Common myeloid progenitor, CD34-positive (primary cell): Measurements from ENCODE around the gene SHKBP1.

Experiments
- CTCF ChIA-PET: fragments of 350-600 bp; sonication (Branson Sonifier 250); formaldehyde crosslinking; loops from one replicate; lab custom pipeline; 2021; ENCODE audit warnings: antibody characterized with exemption; lab: Charles Lee
- POLR2A ChIA-PET: fragments of 350-600 bp; sonication (Branson Sonifier 250); formaldehyde crosslinking; loops from one replicate; lab custom pipeline; 2021; ENCODE audit warnings: antibody characterized with exemption; lab: Charles Lee
- DNase-seq, 3 donors: peaks; one replicate each; pipeline versions ENCODE4 v3.0.0 to v3.0.0-alpha.2; 2013
- H3K27ac ChIP-seq, 2 experiments: 1 replicate in 1 of 2; 2 replicates in 1 of 2; pipeline ENCODE4 v1.7.0; 2013; ENCODE audit warnings: inconsistent platforms in 2 of 2, low read length in 2 of 2, mild to moderate bottlenecking in 2 of 2, low read depth in 1 of 2, moderate library complexity in 1 of 2; ENCODE audit not compliant: severe bottlenecking in 2 of 2, insufficient read depth in 1 of 2, poor library complexity in 1 of 2
- H3K27me3 ChIP-seq, 5 experiments: replicated peaks in 2 of 5; 1 replicate in 3 of 5; 2 replicates in 2 of 5; pipeline versions ENCODE4 v1.6.1 to v1.7.0; 2013; ENCODE audit warnings: low read length in 4 of 5, mild to moderate bottlenecking in 2 of 5, moderate library complexity in 2 of 5, inconsistent platforms in 1 of 5; ENCODE audit not compliant: insufficient read depth in 5 of 5, control insufficient read depth in 4 of 5
- H3K36me3 ChIP-seq, 4 experiments: 1 replicate in 2 of 4; 2 replicates in 2 of 4; pipeline versions ENCODE4 v1.6.1 to v1.7.0; 2013; ENCODE audit warnings: low read length in 3 of 4, control low read depth in 1 of 4, mild to moderate bottlenecking in 1 of 4; ENCODE audit not compliant: control insufficient read depth in 4 of 4, insufficient read depth in 4 of 4
- H3K4me1 ChIP-seq, 4 experiments: 1 replicate in 3 of 4; 2 replicates in 1 of 4; pipeline versions ENCODE4 v1.6.1 to v1.7.1; 2013; ENCODE audit warnings: low read length in 3 of 4, mild to moderate bottlenecking in 3 of 4, control low read depth in 1 of 4, inconsistent platforms in 1 of 4, moderate library complexity in 1 of 4; ENCODE audit not compliant: control insufficient read depth in 4 of 4, insufficient read depth in 4 of 4; ENCODE audit errors: control extremely low read depth in 1 of 4
- H3K4me3 ChIP-seq, 7 experiments: 1 replicate in 4 of 7; 2 replicates in 3 of 7; pipeline versions ENCODE4 v1.5.1 to v1.7.0; 2013; ENCODE audit warnings: mild to moderate bottlenecking in 7 of 7, low read length in 6 of 7, moderate library complexity in 6 of 7, inconsistent platforms in 2 of 7, low read depth in 2 of 7, control low read depth in 1 of 7; ENCODE audit not compliant: insufficient read depth in 4 of 7, control insufficient read depth in 1 of 7; ENCODE audit errors: extremely low read depth in 1 of 7
- H3K9me3 ChIP-seq, 5 experiments: 1 replicate in 4 of 5; 2 replicates in 1 of 5; pipeline versions ENCODE4 v1.6.1 to v1.7.1; 2013; ENCODE audit warnings: low read length in 4 of 5, mild to moderate bottlenecking in 2 of 5, inconsistent platforms in 1 of 5, low read depth in 1 of 5, moderate library complexity in 1 of 5; ENCODE audit not compliant: control insufficient read depth in 4 of 5, insufficient read depth in 2 of 5; ENCODE audit errors: control extremely low read depth in 1 of 5
- WGBS: methylation state at CpG from one replicate; pipeline ENCODE4 v1.1.5; 2013; ENCODE audit not compliant: insufficient coverage; 5-methylcytosine and 5-hydroxymethylcytosine counted together

SHKBP1 gene

DNA sequence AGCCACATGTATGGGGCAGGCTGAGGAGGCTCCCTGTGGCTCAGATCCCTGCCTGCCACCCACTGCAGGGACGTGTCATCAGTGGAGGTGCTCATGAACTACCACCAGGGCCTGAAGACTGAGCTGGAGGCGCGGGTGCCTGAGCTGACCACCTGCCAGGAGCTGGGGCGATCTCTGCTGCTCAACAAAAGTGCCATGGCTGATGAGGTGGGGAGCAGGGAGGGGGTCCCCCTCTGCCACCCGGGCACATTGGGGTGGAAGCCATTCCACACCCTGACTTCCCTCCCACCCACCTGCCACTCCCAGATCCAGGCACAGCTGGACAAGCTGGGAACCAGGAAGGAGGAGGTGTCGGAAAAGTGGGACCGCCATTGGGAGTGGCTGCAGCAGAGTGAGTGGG, 11.3 kb upstream of the SHKBP1 start:
- Histone ChIP-seq H3K9me3 (no peaks in the 10 kb centered on the region), H3K27me3 (peaks cover 0 to 48% (median 12%) of the 10 kb centered on the region in 5 experiments), H3K4me1 (peaks cover 0 to 15% (median 11%) of the 10 kb centered on the region in 4 experiments), H3K4me3 (no peak overlapping the region), H3K36me3 (no peaks in the 10 kb centered on the region), H3K27ac (no peak overlapping the region)
- WGBS = 93% methylated on average over 5 of the region's 7 CpGs
- POLR2A ChIA-PET = no interaction called here
- no peak for DNase-seq
- CTCF ChIA-PET = no interaction called here

- H3K4me1 ChIP-seq = peaks cover 0 to 15% (median 12%) of the 10 kb centered on the region in 4 experiments
- no peak overlapping the region for H3K27ac ChIP-seq
- H3K36me3 ChIP-seq = no peaks in the 10 kb centered on the region
- no peak overlapping the region for H3K4me3 ChIP-seq
- 97% methylated on average over 8 of the region's 14 CpGs for WGBS
- no peaks in the 10 kb centered on the region for H3K9me3 ChIP-seq
- DNase-seq = no peak
- POLR2A ChIA-PET = no interaction called here
- H3K27me3 ChIP-seq = peaks cover 0 to 48% (median 12%) of the 10 kb centered on the region in 5 experiments
- CTCF ChIA-PET = no interaction called here
These were observed 10.7 kb upstream of the SHKBP1 start for GRCh38 chr19:40565910-40566495.

GRCh38 chr19:40567040-40567749, 9.5 kb upstream of the SHKBP1 start:
- Histone ChIP-seq H3K4me1 (peaks cover 0 to 12% (median 8%) of the 10 kb centered on the region in 4 experiments), H3K27me3 (peaks cover 0 to 48% (median 12%) of the 10 kb centered on the region in 5 experiments), H3K4me3 (peak overlapping the region in 3 of 7 experiments; percentile 19 to 40 (median 38)), H3K9me3 (no peaks in the 10 kb centered on the region), H3K36me3 (no peaks in the 10 kb centered on the region), H3K27ac (no peak overlapping the region)
- ChIA-PET CTCF (interaction anchor here (1.0 kb wide), 1 partner anchor 32 kb away, joined by 3 read pairs; no protein-coding TSS in a partner anchor), POLR2A (no interaction called here)
- DNase-seq = no peak
- 17% methylated on average over 16 of the region's 20 CpGs for WGBS

GRCh38 chr19:40567750-40568494, 8.8 kb upstream of the SHKBP1 start:
- DNase-seq = no peak
- Histone ChIP-seq H3K4me3 (peak overlapping the region in 3 of 7 experiments; percentile 19 to 40 (median 38)), H3K27ac (no peak overlapping the region), H3K4me1 (peaks cover 0 to 12% (median 8%) of the 10 kb centered on the region in 4 experiments), H3K9me3 (no peaks in the 10 kb centered on the region), H3K27me3 (peaks cover 0 to 48% (median 12%) of the 10 kb centered on the region in 5 experiments), H3K36me3 (no peaks in the 10 kb centered on the region)
- 10% methylated on average over 65 of the region's 70 CpGs for WGBS
- POLR2A ChIA-PET = no interaction called here
- CTCF ChIA-PET = interaction anchor here (1.0 to 1.2 kb wide), 2 partner anchors 17 to 33 kb away, joined by 3 read pairs; no protein-coding TSS in a partner anchor

DNA sequence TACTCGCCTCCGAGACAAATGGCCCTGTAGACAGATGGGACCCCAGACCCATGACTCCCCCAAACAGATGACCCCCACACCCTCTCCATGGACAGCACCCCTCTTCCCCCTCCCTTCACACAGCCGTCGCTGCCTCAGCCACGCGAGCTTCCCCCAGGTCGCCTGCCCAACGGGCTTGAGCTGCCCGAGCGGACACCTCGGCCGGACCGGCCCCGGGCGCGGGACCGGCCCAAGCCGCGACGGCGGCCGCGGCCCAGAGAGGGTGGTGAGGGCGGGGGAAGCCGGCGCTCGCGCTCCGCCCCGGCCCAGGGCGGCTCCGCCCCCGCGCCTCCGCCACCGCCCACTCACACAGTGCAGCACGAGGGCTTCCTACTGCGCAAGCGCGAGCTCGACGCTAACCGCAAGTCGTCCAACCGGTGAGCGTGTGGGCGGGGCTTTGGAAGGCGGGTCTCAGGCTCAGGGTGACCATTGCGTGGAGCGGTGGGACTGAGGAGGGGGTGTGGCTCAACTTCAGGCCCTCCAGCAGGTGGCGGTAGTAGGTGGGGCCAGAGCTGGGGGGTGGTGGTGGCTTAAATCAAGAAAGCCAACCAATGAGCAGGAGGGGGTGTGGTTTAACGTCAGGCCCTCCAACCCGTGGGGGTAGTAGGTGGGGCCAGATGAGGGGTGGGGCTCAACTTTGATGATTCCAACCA, 6.2 kb upstream of the SHKBP1 start:
- Histone ChIP-seq H3K36me3 (no peaks in the 10 kb centered on the region), H3K27me3 (peaks cover 0 to 42% (median 12%) of the 10 kb centered on the region in 5 experiments), H3K4me1 (peaks cover 0 to 12% (median 8%) of the 10 kb centered on the region in 4 experiments), H3K4me3 (peak overlapping the region in 6 of 7 experiments; percentile 10 to 73 (median 52)), H3K27ac (no peak overlapping the region), H3K9me3 (no peaks in the 10 kb centered on the region)
- WGBS = under 1% methylated on average over 30 of the region's 53 CpGs
- CTCF ChIA-PET = interaction anchor here (1.0 to 1.9 kb wide), 12 partner anchors 8 to 207 kb away, joined by 3 to 11 read pairs (median 4); partner anchors contain the start of genes LTBP4 and RAB4B
- peak; percentile 99 to 100 (median 100) for DNase-seq
- POLR2A ChIA-PET = interaction anchor here (0.6 to 0.7 kb wide), 2 partner anchors 34 to 50 kb away, joined by 3 to 4 read pairs; no protein-coding TSS in a partner anchor

GRCh38 chr19:40571005-40571318, 5.7 kb upstream of the SHKBP1 start:
- ChIA-PET POLR2A (no interaction called here), CTCF (interaction anchor here (0.6 to 1.9 kb wide), 14 partner anchors 8 to 207 kb away, joined by 3 to 11 read pairs (median 4); partner anchors contain the start of genes LTBP4 and RAB4B)
- 67% methylated on average over 1 of the region's 3 CpGs for WGBS
- Histone ChIP-seq H3K9me3 (no peaks in the 10 kb centered on the region), H3K36me3 (no peaks in the 10 kb centered on the region), H3K27me3 (peaks cover 0 to 37% (median 12%) of the 10 kb centered on the region in 5 experiments), H3K4me3 (peak overlapping the region in 2 of 7 experiments; percentile 4 to 73), H3K4me1 (peaks cover 0 to 16% (median 12%) of the 10 kb centered on the region in 4 experiments), H3K27ac (no peak overlapping the region)
- DNase-seq = no peak
